ENCODE data around the gene SUMF2. TPM values are rescaled to one million over a fixed set of nuclear protein-coding genes. Genes with fewer than 3 reads are reported as not detected.
A peak's percentile ranks its signal among the peaks of the same experiment; 100 is the strongest.
"Not testable (repeated sequence)": the region's sequence is repeated elsewhere in the genome, so short reads cannot be mapped to it uniquely, and the experiment has no call there.

The SUMF2 gene
- total RNA-seq, 4 donors from 2014 or later, result 119 to 170 (median 164) TPM

DNA sequence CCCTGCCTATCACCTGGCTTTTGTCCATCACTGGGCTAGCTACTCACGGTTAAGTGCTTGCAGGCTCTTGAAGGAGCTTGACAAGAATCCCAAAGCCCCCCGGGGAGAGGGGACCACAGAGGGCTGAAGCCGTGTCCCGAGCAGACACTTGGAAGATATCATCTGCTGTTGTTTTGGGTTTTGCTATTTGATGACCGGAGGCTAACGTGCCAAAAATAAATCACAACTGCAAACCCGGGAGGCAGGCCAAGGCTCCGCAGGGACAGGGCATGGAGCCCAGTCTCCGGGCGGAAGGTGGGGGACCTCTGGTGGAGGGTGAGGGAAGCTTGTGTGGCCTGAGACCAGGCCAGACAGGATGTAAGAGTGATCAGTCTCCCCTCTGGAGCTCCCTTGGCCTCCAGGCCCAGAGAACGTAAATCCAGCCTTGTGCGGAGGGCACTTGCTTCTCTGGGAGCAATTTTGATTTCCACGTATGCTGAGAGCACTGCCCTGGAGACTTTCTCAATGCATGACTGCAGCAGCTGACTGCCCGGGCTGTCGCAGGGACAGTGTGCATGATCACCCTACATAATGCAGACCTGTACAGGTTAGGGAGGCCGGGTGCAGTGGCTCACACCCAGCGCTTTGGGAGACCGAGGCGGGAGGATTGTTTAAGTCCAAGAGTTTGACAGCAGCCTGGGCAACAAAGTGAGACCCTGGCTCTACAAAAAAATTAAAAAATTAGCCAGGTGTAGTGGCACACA lies 28.9 kb downstream of the SUMF2 start, which contains the start of gene PHKG1:
Gene PHKG1, minus strand, starts transcription at position 164 of the 743 bp plus-strand sequence. CDS start 4,011 bp downstream, outside the sequence.
- 24 to 31% methylated on average over 19 of the region's 19 CpGs for WGBS, 2 donors
- intact Hi-C loops (cut with DNase I), result loop anchor here (10.0 kb wide), 1 partner anchor 448 kb away; no protein-coding TSS in a partner anchor
- peak; percentile 80 to 89 for DNase-seq
- Histone ChIP-seq H3K4me3 (replicated peaks in 1 of 3) (no peak within 1 kb of the TSS), H3K4me1 (peaks cover 17 to 26% of the 10 kb centered on the region in 2 donors), H3K27ac (peak within 1 kb of the TSS; percentile 23 to 42 (median 34)), H3K9me3 (no peaks in the 10 kb centered on the region), H3K27me3 (no peaks in the 10 kb centered on the region), H3K36me3 (no peaks in the 10 kb centered on the region)
- TF ChIP-seq, protein P1, sequence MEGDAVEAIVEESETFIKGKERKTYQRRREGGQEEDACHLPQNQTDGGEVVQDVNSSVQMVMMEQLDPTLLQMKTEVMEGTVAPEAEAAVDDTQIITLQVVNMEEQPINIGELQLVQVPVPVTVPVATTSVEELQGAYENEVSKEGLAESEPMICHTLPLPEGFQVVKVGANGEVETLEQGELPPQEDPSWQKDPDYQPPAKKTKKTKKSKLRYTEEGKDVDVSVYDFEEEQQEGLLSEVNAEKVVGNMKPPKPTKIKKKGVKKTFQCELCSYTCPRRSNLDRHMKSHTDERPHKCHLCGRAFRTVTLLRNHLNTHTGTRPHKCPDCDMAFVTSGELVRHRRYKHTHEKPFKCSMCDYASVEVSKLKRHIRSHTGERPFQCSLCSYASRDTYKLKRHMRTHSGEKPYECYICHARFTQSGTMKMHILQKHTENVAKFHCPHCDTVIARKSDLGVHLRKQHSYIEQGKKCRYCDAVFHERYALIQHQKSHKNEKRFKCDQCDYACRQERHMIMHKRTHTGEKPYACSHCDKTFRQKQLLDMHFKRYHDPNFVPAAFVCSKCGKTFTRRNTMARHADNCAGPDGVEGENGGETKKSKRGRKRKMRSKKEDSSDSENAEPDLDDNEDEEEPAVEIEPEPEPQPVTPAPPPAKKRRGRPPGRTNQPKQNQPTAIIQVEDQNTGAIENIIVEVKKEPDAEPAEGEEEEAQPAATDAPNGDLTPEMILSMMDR (IDR thresholded peaks at IDR 0.05), result peak in 3 of 6 experiments; percentile 25 to 68 (median 49)
- TF ChIP-seq POLR2A (IDR thresholded peaks at IDR 0.05), result no peak

- no peaks in the 10 kb centered on the region for H3K27me3 ChIP-seq
- 68 to 70% methylated on average over 5 of the region's 5 CpGs for WGBS, 2 donors
- peaks cover 30 to 36% of the 10 kb centered on the region in 2 donors for H3K36me3 ChIP-seq
- intact Hi-C loops (cut with DNase I), result loop anchor here (10.0 kb wide), 1 partner anchor 453 kb away; no protein-coding TSS in a partner anchor
- H3K9me3 ChIP-seq, result no peaks in the 10 kb centered on the region
- peak; percentile 39 to 56 for DNase-seq
- no peak overlapping the region for H3K4me3 ChIP-seq (replicated peaks in 1 of 3)
- TF ChIP-seq, protein P1 (IDR thresholded peaks at IDR 0.05), result no peak
- TF ChIP-seq POLR2A (IDR thresholded peaks at IDR 0.05), result no peak
- peak overlapping the region in 2 of 3 donors; percentile 12 to 26 for H3K27ac ChIP-seq
- H3K4me1 ChIP-seq, result peaks cover 6 to 13% of the 10 kb centered on the region in 2 donors
These were observed 33.6 kb downstream of the SUMF2 start for GRCh38 chr7:56097700-56098099.

DNA sequence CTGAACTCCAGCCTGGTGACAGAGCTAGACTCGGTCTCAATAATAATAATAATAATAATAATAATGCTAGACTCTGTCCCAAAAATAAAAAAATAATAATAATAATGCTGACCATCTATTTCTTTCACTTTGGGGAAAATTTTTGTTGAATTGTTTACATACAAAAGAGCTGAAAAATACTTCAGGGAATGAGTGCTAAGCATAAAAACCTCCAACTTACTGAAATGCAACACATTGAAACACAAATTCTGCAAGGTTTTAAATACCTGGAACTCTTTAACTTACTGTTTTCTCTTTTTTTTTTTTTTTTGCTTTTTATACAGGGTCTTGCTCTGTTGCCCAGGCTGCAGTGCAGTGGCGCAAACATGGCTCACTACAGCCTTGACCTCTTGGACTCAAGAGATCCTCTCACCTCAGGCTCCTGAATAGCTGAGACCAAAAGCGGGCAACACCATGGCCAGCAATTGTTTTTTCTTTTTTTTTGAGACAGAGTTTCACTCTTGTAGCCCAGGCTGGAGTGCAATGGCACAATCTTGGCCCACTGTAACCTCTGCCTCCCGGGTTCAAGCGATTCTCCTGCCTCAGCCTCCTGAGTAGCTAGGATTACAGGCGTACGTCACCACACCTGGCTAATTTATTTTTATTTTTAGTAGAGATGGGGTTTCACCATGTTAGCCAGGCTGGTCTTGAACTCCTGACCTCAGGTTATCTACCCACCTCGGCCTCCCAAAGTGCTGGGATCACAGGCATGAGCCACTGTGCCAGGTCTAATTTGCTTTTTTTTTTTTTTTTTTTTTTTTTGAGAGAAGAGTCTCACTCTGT lies 34.3 kb downstream of the SUMF2 start:
- intact Hi-C loops (cut with DNase I), result loop anchor here (10.0 kb wide), 1 partner anchor 454 kb away; no protein-coding TSS in a partner anchor
- not testable (repeated sequence) for H3K9me3 ChIP-seq; H3K4me1 ChIP-seq; H3K27me3 ChIP-seq; H3K4me3 ChIP-seq (replicated peaks in 1 of 3); DNase-seq
- 96% methylated on average over 8 of the region's 8 CpGs for WGBS, 2 donors
- peak overlapping the region in 1 of 3 donors; percentile 12 for H3K27ac ChIP-seq
- peaks cover 37 to 43% of the 10 kb centered on the region in 2 donors for H3K36me3 ChIP-seq

GRCh38 chr7:56099653-56100052 lies 35.6 kb downstream of the SUMF2 start:
- H3K9me3 ChIP-seq, result no peaks in the 10 kb centered on the region
- intact Hi-C loops (cut with DNase I), result loop anchor here (10.0 kb wide), 1 partner anchor 455 kb away; no protein-coding TSS in a partner anchor
- no peak for DNase-seq
- no peak overlapping the region for H3K27ac ChIP-seq
- 84 to 96% methylated on average over 3 of the region's 3 CpGs for WGBS, 2 donors
- H3K4me3 ChIP-seq (replicated peaks in 1 of 3), result no peak overlapping the region
- peaks cover 0 to 7% of the 10 kb centered on the region in 2 donors for H3K4me1 ChIP-seq
- H3K36me3 ChIP-seq, result peaks cover 45 to 51% of the 10 kb centered on the region in 2 donors
- TF ChIP-seq, protein P1 (IDR thresholded peaks at IDR 0.05), result no peak
- TF ChIP-seq POLR2A (IDR thresholded peaks at IDR 0.05), result no peak
- H3K27me3 ChIP-seq, result no peaks in the 10 kb centered on the region

GRCh38 chr7:56104138-56104537 lies 40.1 kb downstream of the SUMF2 start:
- H3K27me3 ChIP-seq; H3K9me3 ChIP-seq; DNase-seq; intact Hi-C loops (cut with DNase I); H3K4me1 ChIP-seq; H3K27ac ChIP-seq; H3K4me3 ChIP-seq (replicated peaks in 1 of 3): not testable (repeated sequence)
- peaks cover 45 to 50% of the 10 kb centered on the region in 2 donors for H3K36me3 ChIP-seq
- 92 to 93% methylated on average over 8 to 9 of the region's 9 CpGs for WGBS, 2 donors

All from thyroid gland (tissue), 4 donors.